Kidney glomerular epithelial cell (primary cell): ENCODE results near the gene TLCD4.

Experiments used
- DNase-seq: peaks from one replicate; lab custom pipeline; 2025; lab: John Stamatoyannopoulos, UW

The TLCD4 gene

GRCh38 chr1:95095833-95096217 lies 21.3 kb upstream of the TLCD4 start:
- no peak for DNase-seq

DNA sequence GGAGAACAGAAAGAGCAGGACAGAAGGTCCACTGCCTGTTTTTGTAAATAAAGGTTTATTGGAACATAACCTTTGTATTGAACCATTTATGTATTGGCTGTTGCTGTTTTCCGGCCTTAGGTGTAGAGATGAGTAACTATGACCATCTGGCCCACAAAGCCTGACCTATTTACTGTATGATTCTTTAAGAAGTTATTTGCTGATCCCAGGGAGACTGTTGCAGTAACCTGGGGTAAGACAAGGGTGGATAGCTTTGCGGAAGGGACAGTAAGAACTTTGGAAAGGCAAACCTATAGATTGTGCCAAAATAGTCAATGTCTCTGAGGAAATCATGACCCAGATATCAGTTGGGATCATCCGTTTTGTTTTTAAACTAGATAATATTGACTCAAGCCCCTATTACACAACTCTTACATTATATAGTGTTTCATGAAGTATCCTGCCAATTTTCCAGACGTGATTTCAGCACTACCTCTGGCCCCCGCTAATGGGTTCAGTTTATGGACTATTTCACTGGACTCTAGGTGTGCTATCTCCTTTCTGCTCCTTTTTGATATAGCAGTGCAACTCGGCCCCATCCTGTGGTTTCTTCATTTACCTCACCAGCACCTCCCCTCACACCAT lies 20.8 kb upstream of the TLCD4 start:
- DNase-seq, result no peak

- no peak for DNase-seq
Measured at GRCh38 chr1:95097426-95097825, 19.7 kb upstream of the TLCD4 start.

GRCh38 chr1:95098196-95098595 lies 19.0 kb upstream of the TLCD4 start:
- no peak for DNase-seq

- DNase-seq, result no peak
Measured at GRCh38 chr1:95108792-95109191, 8.4 kb upstream of the TLCD4 start.

DNA sequence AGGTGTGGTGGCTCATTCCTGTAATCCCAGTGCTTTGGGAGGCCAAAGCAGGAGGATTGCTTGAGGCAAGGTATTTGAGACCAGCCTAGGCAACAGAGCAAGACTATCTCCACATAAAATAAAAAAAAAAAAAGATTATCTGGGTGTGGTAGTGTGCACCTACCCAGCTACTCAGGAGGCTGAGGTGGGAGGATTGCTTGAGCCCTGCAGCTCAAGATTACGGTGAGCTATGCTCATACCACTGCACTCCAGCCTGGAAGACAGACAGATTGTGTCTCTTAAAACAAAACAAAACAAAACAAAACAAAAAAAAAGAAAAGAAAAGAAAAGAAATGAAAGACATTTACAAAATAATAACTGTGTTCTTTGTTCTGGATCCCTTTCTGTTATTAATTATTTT lies 6.1 kb upstream of the TLCD4 start:
- DNase-seq, result no peak

DNA sequence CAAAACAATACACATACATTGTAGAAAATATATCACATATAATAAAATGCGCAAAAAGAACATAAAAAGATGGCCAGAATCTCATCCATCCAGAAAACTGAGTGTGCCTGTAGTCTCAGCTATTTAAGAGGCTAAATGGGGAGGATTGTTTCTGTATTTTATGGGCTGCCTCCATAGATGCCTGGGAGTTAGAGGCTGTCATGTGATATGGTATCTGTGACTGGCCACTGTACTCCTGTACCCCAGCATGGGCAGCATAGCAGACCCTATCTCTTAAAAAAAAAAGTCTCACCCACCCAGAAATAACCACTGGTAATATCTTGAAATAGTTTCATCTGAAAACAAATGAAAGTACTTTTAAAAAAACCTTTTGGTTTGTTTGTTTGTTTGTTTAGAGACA lies 3.5 kb upstream of the TLCD4 start:
- DNase-seq, result no peak

- no peak for DNase-seq
Measured at GRCh38 chr1:95115708-95116137, 1.4 kb upstream of the TLCD4 start.

DNA sequence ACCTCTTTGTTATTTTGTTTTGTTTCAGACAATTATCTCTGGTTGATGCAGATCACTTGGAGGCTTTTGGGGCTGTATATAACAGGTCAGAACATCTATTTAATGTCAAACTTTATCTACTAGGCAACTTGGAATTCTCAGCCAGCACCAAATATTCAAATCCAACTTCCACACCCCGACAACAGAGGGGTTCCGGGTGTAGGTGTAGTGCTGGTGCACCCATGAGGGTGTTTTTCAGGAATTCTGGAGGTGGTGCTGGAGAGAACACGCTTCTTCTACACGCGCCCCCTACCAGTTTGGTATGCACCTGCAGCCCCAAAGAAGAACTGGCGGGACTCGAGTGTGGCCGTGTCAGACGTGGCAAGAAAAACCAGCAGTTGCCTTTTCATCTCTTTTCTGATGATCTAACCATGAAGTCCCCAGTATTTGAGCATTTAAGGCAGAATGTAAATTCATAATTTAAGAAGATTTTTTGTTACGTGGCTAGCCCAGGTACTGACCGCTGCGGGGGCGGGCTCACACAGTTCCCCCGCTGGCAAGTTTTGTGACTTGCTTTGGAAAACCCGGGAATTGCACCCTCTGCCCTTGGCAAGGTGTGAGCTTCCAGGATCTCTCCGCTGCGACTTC lies 462 bp upstream of the TLCD4 start:
- peak; percentile 55 for DNase-seq

- no peak for DNase-seq
Measured at GRCh38 chr1:95118067-95118499, 928 bp downstream of the TLCD4 start.

GRCh38 chr1:95118710-95119109 lies 1.6 kb downstream of the TLCD4 start:
- DNase-seq, result no peak

- no peak for DNase-seq
Measured at GRCh38 chr1:95119273-95119672, 2.1 kb downstream of the TLCD4 start.

DNA sequence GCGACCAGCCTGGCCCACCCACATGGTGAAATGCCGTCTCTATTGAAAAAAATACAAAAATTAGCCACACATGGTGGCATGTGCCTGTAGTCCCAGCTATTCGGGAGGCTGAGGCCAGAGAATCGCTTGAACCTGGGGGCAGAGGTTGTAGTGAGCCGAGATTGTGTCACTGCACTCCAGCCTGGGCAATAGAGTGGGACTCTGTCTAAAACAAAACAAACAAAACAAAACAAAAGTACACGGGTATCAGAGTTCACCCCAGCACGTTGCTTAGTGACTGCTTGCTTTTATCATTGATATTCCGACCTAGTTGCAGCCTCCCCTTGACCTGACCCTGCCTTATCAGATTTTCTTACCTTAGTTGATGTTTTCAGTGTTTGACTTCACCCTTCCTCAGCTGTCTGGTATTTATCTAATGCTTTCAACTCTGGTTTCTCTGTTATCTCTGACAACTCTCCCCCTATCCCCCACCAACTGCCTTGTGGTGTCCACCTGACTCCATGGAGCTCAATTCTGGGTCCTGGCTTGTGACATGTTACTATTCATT lies 5.1 kb downstream of the TLCD4 start:
- no peak for DNase-seq

DNA sequence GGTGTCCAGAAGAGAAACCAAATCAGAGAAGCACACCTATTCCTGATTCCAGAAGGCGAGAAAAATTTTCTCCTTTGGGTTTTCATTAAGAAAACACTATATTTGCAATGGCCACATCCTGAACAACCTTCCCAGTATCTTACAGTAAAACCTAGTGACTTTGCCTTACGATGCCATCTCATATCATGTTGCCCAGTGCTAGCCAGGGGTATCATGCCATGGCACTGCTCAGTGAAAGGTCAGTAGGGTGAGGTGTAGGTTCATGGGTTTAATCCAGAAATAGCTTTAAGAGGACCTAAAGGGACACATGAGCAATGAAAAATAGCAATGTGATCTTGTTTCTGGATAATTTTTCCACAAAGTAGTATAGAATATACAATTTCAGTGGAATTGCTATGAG lies 7.2 kb downstream of the TLCD4 start:
- no peak for DNase-seq

GRCh38 chr1:95126366-95126765 lies 9.2 kb downstream of the TLCD4 start:
- DNase-seq, result no peak

GRCh38 chr1:95126846-95127245 lies 9.7 kb downstream of the TLCD4 start:
- DNase-seq, result no peak

DNA sequence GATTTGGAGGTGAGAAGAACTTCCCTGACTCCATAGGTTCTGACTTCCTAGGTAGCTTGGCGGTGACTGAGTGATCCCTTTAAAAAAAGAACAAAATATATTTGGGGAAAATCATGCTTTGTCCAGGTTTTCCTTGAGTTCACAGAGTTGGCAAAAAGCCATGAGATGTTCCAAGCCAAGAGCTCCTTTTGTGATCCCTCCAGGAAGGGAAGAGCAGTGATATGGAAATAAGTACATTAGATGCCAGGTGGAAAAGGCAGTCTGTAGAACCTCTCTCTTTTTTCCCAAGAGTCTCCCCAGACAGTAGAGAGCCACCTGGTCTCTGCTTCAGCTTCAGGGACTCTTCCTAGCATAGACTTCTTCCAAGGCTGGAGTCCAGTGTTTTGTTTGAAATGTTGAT lies 10.2 kb downstream of the TLCD4 start:
- no peak for DNase-seq

DNA sequence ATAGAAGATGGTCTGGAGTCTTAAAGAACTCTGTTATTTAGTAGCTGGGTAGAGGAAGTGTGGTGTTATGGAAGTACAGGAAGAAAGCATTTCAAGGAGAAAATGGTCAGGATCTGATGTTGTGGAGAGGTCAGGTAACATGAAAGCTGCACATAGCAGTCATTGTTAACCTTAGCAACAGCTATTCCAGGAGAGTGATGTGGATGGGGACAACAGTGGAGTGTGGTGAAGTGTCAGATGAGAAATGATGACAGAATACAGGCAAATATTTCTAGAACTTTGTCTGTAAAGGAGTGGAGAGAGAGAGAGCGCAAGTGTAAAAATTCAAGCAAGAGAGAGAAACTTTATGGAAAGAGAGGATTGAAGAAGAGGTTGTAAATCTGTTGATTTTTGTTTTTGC lies 15.6 kb downstream of the TLCD4 start:
- DNase-seq, result no peak

DNA sequence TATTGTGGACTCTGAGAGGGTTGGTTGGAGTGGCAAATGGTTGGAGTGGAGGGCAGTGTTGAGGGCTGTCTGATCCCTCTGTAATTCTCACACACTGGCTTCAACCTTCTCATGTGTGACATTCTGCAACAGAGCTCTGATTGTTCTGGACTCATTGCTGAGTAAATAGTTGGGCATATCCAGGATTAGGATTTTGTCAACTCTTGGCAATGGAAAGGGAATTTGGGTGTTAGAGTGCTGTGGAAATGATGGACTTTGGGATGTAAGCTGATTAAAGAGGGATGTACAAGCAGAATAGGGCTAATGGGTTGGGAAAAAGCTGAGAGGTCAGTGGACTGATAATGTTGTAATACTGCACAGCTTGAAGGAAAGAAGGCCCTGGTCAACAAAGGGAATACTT lies 16.5 kb downstream of the TLCD4 start:
- no peak for DNase-seq

DNA sequence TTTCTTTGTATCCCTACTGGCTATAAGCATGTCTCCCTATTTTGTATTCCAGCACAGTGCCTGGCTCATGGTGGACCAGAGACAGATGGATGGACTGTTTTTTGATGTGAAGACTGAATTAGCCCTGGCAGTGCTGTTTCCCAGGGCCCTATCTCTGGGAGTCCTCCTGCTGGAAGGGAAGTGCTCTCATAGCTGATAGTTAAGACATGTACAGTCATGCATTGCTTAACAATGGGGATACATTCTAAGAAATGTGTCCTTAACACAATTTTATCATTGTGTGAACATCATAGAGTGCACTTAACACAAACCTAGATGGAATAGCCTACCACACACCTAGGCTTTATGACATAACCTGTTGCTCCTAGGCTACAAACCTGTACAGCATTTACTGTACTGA lies 21.1 kb downstream of the TLCD4 start:
- no peak for DNase-seq

GRCh38 chr1:95139039-95139438 lies 21.9 kb downstream of the TLCD4 start:
- no peak for DNase-seq

DNA sequence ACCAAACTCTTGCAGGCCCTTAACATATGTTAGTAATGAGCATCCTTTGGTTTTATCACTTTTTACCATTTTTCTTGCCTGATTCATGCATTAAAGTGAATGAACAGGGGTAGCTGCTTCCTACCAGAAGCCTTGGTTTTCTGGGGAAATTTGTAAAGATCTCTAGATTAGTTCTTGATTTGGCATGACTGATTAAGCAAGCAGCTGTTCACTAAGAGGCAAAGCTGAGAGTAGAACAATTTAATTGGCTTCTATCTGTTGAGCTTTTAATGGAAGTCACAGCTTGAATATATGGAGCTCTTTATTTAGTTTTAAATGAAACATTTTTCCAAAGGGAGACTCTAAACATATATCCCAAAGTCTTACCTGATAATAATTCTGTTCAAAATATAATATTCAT lies 23.6 kb downstream of the TLCD4 start:
- no peak for DNase-seq

- no peak for DNase-seq
Measured at GRCh38 chr1:95145493-95145892, 28.3 kb downstream of the TLCD4 start.

GRCh38 chr1:95146637-95147036 lies 29.5 kb downstream of the TLCD4 start:
- no peak for DNase-seq
